ENCODE measurements around the gene RFT1. TPM values are rescaled to one million over a fixed set of nuclear protein-coding genes. Genes with fewer than 3 reads are reported as not detected.

RFT1 gene
- total and polyA plus RNA-seq, 2 donors (not counting 3 experiments of a cell fraction or from before 2014, with no cell fraction given), result 29.8 to 39.9 TPM

GRCh38 chr3:53122933-53123305 lies 7.3 kb downstream of the RFT1 start:
- BruUV-seq (replicated peaks), result no TSS peak
- DNase-seq (ENCODE audit: low read depth, low spot score) (no peak), FAIRE-seq (no peak)
- Histone ChIP-seq H3K79me2 (ENCODE audit: control insufficient read depth, insufficient read depth, low read length) (no peaks in the 10 kb centered on the region), H3K4me1 (ENCODE audit: control insufficient read depth, extremely low read depth, insufficient read depth, low read length) (no peaks in the 10 kb centered on the region), H3K27me3 (ENCODE audit: control insufficient read depth in 2 of 2, insufficient read depth in 2 of 2, low read length in 2 of 2) (no peaks in the 10 kb centered on the region), H2AFZ (ENCODE audit: low read depth, low read length) (no peak overlapping the region), H3K4me3 (replicated peaks in 1 of 3; ENCODE audit: insufficient read depth in 1 of 3, low read depth in 1 of 3, low read length in 3 of 3) (no peak overlapping the region), H3K9ac (replicated peaks; ENCODE audit: extremely low read depth, insufficient read depth, low read length) (no peak overlapping the region), H3K4me2 (ENCODE audit: insufficient read depth, low read length) (no peak overlapping the region), H4K20me1 (replicated peaks; ENCODE audit: control insufficient read depth, extremely low read depth, insufficient read depth, low read length) (no peaks in the 10 kb centered on the region), H3K9me3 (replicated peaks; ENCODE audit: control insufficient read depth, insufficient read depth, low read length) (no peaks in the 10 kb centered on the region), H3K36me3 (ENCODE audit: control insufficient read depth in 2 of 2, extremely low read depth in 1 of 2, insufficient read depth in 2 of 2, low read length in 2 of 2) (peaks cover 12 to 34% of the 10 kb centered on the region in 2 experiments), H3K27ac (ENCODE audit: insufficient read depth, low read depth, low read length) (no peak overlapping the region), H3K9me1 (replicated peaks; ENCODE audit: control insufficient read depth, extremely low read depth, insufficient read depth, low read length) (no peaks in the 10 kb centered on the region)
- ChIA-PET CTCF (interaction anchor here (0.7 to 3.1 kb wide), 3 partner anchors 8 to 19 kb away, joined by 3 to 15 read pairs (median 5); no protein-coding TSS in a partner anchor), POLR2A (no interaction called here)
- intact Hi-C loops (cut with micrococcal nuclease), result no loop called here
- dilution Hi-C loops (cut with MboI; ENCODE audit: extremely low pct_ligation_motif_present, low sequenced_read_pairs), result no loop called here
- TF ChIP-seq EZH2 (IDR thresholded peaks at IDR 0.05; ENCODE audit: borderline replicate concordance, low read depth, low read length, severe bottlenecking) (no peak), POLR2AphosphoS5 (IDR thresholded peaks at IDR 0.05; ENCODE audit: insufficient read depth, low read depth, low read length) (no peak), POLR2A (IDR thresholded peaks at IDR 0.05; ENCODE audit: low read depth, low read length) (no peak), GATA2 (IDR thresholded peaks at IDR 0.05; ENCODE audit: insufficient read depth, insufficient read length, low read depth, low read length) (no peak), MYC (IDR thresholded peaks at IDR 0.05; ENCODE audit: low read depth, low read length) (no peak), FOS (IDR thresholded peaks at IDR 0.05; ENCODE audit: borderline replicate concordance, insufficient read depth, low read length) (no peak), JUN (IDR thresholded peaks at IDR 0.05; ENCODE audit: borderline replicate concordance, insufficient read depth, insufficient read length, low read depth) (no peak), MAX (IDR thresholded peaks at IDR 0.05; ENCODE audit: insufficient read depth, insufficient read length) (no peak)
- TF ChIP-seq, protein P1, sequence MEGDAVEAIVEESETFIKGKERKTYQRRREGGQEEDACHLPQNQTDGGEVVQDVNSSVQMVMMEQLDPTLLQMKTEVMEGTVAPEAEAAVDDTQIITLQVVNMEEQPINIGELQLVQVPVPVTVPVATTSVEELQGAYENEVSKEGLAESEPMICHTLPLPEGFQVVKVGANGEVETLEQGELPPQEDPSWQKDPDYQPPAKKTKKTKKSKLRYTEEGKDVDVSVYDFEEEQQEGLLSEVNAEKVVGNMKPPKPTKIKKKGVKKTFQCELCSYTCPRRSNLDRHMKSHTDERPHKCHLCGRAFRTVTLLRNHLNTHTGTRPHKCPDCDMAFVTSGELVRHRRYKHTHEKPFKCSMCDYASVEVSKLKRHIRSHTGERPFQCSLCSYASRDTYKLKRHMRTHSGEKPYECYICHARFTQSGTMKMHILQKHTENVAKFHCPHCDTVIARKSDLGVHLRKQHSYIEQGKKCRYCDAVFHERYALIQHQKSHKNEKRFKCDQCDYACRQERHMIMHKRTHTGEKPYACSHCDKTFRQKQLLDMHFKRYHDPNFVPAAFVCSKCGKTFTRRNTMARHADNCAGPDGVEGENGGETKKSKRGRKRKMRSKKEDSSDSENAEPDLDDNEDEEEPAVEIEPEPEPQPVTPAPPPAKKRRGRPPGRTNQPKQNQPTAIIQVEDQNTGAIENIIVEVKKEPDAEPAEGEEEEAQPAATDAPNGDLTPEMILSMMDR (IDR thresholded peaks at IDR 0.05; ENCODE audit: extremely low read depth in 1 of 2, insufficient read depth in 1 of 2, low read depth in 1 of 2, low read length in 2 of 2), result no peak
